ES-I3 (cell line): ENCODE measurements around the gene MRPL41.
A peak's percentile ranks its signal among the peaks of the same experiment; 100 is the strongest.
"Not testable (repeated sequence)": the region's sequence is repeated elsewhere in the genome, so short reads cannot be mapped to it uniquely, and the experiment has no call there.

Experiments
- H3K36me3 ChIP-seq: 2 replicates; pipeline ENCODE4 v1.6.1; 2013; ENCODE audit warnings: mild to moderate bottlenecking, low read length, control low read depth, moderate library complexity; ENCODE audit not compliant: insufficient read depth
- H3K4me1 ChIP-seq: 2 replicates; pipeline ENCODE4 v1.6.1; 2013; ENCODE audit warnings: mild to moderate bottlenecking, control low read depth, low read length; ENCODE audit not compliant: insufficient read depth
- H3K9ac ChIP-seq: 2 replicates; pipeline ENCODE4 v1.6.1; 2013; ENCODE audit warnings: low read depth, mild to moderate bottlenecking, low read length, moderate library complexity
- H3K9me3 ChIP-seq: 2 replicates; pipeline ENCODE4 v1.6.1; 2013; ENCODE audit warnings: mild to moderate bottlenecking, low read length, moderate library complexity; ENCODE audit not compliant: control insufficient read depth, insufficient read depth

The MRPL41 gene

GRCh38 chr9:137535120-137535428 is 16.6 kb upstream of the MRPL41 start:
- no peaks in the 10 kb centered on the region for H3K36me3 ChIP-seq
- H3K9ac ChIP-seq, result no peak overlapping the region
- no peaks in the 10 kb centered on the region for H3K9me3 ChIP-seq
- H3K4me1 ChIP-seq, result no peaks in the 10 kb centered on the region

- H3K9ac ChIP-seq, H3K4me1 ChIP-seq, H3K9me3 ChIP-seq, H3K36me3 ChIP-seq: not testable (repeated sequence)
Measured at GRCh38 chr9:137536594-137537131, 15.0 kb upstream of the MRPL41 start.

GRCh38 chr9:137538058-137538457 is 13.6 kb upstream of the MRPL41 start:
- Histone ChIP-seq H3K4me1 (no peaks in the 10 kb centered on the region), H3K9me3 (no peaks in the 10 kb centered on the region), H3K9ac (no peak overlapping the region), H3K36me3 (no peaks in the 10 kb centered on the region)

DNA sequence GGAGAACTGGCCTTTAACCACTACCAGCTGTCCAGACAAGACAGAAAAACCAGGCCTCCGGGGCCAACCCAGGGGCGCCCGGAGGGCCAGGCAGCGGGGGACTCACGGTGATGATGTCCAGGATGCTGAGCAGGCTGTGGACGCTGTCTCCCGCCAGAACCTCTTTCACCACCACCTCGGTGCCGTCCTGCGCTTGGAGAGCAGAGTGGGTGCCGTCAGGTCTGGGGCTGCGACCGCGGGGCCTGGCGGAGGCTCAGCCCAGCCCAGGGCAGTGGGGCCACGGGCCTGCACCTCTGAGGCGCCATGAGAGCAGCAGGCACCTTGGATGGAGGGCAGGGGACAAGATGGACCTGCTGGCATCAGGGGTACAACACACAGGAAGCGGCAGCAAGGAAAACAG is 11.1 kb upstream of the MRPL41 start:
- H3K9ac ChIP-seq, result no peak overlapping the region
- H3K36me3 ChIP-seq, result no peaks in the 10 kb centered on the region
- H3K9me3 ChIP-seq, result no peaks in the 10 kb centered on the region
- H3K4me1 ChIP-seq, result peaks cover 2% of the 10 kb centered on the region; the same call in 1 of the 2 replicates

DNA sequence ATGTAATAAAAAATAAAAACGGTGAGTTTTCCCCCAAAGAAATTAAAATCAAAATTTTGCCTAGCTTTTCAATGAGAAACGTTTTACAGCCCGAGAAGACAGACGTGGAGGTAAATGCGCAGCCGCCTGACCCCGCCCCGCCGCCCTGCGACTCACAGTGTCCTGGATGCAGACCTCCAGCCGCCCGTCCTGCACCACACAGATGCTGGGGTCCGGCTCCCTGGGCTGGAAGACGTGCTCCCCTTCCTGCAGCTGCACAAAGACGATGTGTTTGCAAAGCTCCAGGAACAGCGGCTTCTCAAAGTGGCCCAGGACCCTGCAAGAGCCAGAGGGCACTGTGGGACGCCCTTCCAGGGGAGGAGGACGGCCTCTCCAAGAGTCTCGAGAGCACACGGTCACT is 9.2 kb upstream of the MRPL41 start:
- H3K4me1 ChIP-seq, result peaks cover 2% of the 10 kb centered on the region; the same call in 1 of the 2 replicates
- H3K36me3 ChIP-seq, result no peaks in the 10 kb centered on the region
- H3K9ac ChIP-seq, result no peak overlapping the region
- no peaks in the 10 kb centered on the region for H3K9me3 ChIP-seq

DNA sequence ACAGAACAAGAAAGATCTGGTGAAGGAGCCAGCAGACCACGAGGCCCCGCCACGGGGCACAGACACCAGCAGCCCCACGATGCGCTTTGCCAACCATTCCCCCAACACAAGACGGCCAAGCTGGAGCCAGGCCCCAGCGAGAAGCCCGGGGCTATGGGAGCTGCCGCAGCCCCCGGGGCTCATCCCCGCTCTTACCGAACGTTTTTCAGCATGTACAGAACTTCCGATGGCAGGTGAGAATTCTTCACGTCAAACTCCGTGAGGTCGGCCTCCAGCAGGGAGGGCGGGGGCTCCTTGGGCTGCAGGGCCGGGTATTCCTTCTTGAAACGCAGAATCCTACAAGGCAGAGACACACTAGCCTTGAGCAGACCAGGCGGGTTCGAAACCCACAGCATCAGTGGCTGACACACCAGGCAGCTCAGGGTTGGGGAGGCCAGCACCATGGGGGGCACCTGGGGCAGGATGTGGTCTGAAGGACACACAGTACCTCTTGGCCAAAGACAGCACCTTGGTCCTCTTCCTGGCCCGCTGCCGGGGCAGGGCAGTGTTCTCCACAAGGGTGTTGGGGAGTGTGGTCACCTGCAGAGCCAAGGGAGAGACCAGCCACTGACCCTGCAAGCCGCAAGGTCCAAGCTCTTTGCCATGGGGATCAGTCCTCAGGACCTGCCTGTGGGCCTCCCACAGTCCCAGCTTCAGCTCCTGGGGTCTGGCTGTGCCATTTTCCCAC is 8.3 kb upstream of the MRPL41 start:
- Histone ChIP-seq H3K36me3 (no peaks in the 10 kb centered on the region), H3K9me3 (no peaks in the 10 kb centered on the region), H3K4me1 (peaks cover 2% of the 10 kb centered on the region; the same call in 1 of the 2 replicates), H3K9ac (no peak overlapping the region)

GRCh38 chr9:137544176-137544760 is 7.4 kb upstream of the MRPL41 start:
- Histone ChIP-seq H3K9ac (no peak overlapping the region), H3K9me3 (no peaks in the 10 kb centered on the region), H3K36me3 (no peaks in the 10 kb centered on the region), H3K4me1 (peaks cover 2% of the 10 kb centered on the region; the same call in 1 of the 2 replicates)

DNA sequence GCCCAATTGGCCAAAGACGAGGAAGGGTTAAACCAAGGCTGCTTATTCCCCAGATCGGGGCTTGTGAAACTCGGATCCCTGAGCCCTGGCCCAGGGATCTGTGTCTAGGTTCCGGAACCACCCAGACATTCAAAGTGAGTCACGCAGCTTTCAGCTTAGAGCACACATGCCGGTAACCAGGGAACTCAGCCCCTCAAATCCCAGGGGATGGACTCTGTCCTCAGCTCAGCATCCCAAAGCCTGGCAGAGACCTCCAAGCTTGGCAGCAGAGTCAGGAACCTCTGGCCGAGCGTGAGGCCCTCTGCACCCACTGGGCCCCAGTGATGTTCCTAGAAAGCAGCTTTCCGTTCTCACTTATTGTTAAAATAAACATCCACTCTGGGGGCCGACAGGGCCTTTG is 6.6 kb upstream of the MRPL41 start:
- no peaks in the 10 kb centered on the region for H3K36me3 ChIP-seq
- H3K9me3 ChIP-seq, result no peaks in the 10 kb centered on the region
- H3K9ac ChIP-seq, result no peak overlapping the region
- peaks cover 2% of the 10 kb centered on the region; the same call in 1 of the 2 replicates for H3K4me1 ChIP-seq

DNA sequence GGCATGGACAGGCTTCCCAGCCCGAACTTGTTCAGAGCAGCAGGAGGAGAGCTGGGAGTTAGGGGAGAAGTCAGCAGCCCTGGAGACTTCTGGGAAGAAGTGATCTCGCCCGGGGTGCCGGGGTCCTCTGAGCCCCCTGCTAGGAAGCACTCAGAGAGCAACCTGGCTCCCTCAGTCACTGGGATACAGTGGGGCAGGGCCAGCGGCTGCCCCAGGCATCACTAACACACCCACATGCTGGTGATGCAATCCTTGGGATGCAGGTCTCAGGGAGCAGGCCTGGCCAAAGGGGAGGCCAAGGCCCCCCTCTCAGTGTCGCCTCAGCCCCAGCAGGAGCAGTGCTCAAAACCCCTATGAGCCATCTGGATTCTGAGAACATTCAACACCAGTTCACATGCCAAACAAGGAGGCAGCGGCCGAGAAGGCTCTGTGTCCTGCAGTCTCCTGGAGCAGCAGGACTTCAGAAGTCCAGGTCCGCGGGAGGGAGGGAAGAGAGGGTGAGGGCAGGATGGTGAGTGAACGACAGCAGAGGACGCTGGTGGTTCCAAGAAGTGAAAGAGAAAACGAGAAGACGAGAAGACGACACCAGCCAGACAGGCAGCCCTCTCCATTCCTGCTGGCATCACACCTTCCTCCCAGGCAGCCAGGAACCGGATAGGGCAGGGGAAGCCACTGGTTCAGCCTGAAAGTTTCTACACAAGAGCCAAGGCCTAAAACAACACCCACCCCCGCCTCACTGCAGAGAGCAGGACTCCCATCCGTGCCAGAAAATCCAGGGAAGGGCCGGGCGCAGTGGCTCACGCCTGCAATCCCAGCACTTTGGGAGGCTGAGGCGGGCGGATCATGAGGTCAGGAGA is 3.8 kb upstream of the MRPL41 start:
- Histone ChIP-seq H3K9me3 (no peaks in the 10 kb centered on the region), H3K9ac (no peak overlapping the region), H3K36me3 (no peaks in the 10 kb centered on the region), H3K4me1 (peaks cover 2% of the 10 kb centered on the region; the same call in 1 of the 2 replicates)

GRCh38 chr9:137550231-137550621 is 1.5 kb upstream of the MRPL41 start, which contains the start of gene PNPLA7:
TSS of gene PNPLA7 (minus strand) at chr9:137550402. CDS start at chr9:137550197, 205 bp downstream.
- Histone ChIP-seq H3K4me1 (no peaks in the 10 kb centered on the region), H3K9me3 (no peaks in the 10 kb centered on the region), H3K9ac (peak within 1 kb of the TSS; percentile 67), H3K36me3 (0 out of 2 replicates have a peak, but pooled peaks cover 5% of the 10 kb centered on the region)

- H3K9me3 ChIP-seq, H3K4me1 ChIP-seq: not testable (repeated sequence)
- Histone ChIP-seq H3K36me3 (peaks cover 11% of the 10 kb centered on the region; the same call in 1 of the 2 replicates), H3K9ac (peak overlapping the region; percentile 67)
Measured at GRCh38 chr9:137550958-137551263, 768 bp upstream of the MRPL41 start.

- Histone ChIP-seq H3K9ac (peak overlapping the region; percentile 88), H3K4me1 (no peaks in the 10 kb centered on the region), H3K36me3 (peaks cover 15% of the 10 kb centered on the region), H3K9me3 (no peaks in the 10 kb centered on the region)
Measured at GRCh38 chr9:137552022-137552768, 516 bp downstream of the MRPL41 start.

DNA sequence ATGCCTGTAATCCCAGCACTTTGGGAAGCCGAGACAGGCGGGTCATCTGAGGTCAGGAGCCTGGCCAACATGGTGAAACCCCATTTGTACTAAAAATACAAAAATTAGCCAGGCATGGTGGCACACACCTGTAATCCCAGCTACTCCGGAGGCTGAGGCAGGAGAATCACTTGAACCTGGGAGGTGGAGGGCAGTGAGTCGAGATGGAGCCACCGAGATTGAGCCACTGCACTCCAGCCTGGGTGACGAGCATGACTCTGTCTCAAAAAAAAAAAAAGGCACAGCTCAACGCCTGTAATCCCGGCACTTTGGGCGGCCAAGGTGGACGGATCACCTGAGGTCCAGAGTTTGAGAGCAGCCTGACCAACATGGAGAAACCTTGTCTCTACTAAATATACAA is 2.0 kb downstream of the MRPL41 start:
- not testable (repeated sequence) for H3K4me1 ChIP-seq, H3K9ac ChIP-seq, H3K9me3 ChIP-seq
- peaks cover 17% of the 10 kb centered on the region for H3K36me3 ChIP-seq

GRCh38 chr9:137554349-137554748 is 2.7 kb downstream of the MRPL41 start:
- H3K9ac ChIP-seq, result no peak overlapping the region
- H3K9me3 ChIP-seq, result no peaks in the 10 kb centered on the region
- peaks cover 17% of the 10 kb centered on the region for H3K36me3 ChIP-seq
- H3K4me1 ChIP-seq, result no peaks in the 10 kb centered on the region
